ENCODE measurements around the gene ADCY3. TPM values are rescaled to one million over a fixed set of nuclear protein-coding genes. Genes with fewer than 3 reads are reported as not detected.

The ADCY3 gene
- polyA plus RNA-seq, 3 donors, result 2.5 to 9.3 (median 3.5) TPM

- H3K36me3 Mint-ChIP-seq, result peaks cover 45 to 54% of the 10 kb centered on the region in 2 donors
These were observed 94.8 kb downstream of the ADCY3 start for GRCh38 chr2:24824966-24825882.

More at GRCh38 chr2:24824966-24825882, 94.8 kb downstream of the ADCY3 start:
- intact Hi-C loops (cut with micrococcal nuclease), result no loop called here
- Histone ChIP-seq H3K27ac (ENCODE audit: low read depth in 1 of 2, low read length in 2 of 2) (no peak overlapping the region), H3K9ac (ENCODE audit: insufficient read depth, low read length, poor library complexity, severe bottlenecking) (no peak overlapping the region), H3K4me2 (replicated peaks; ENCODE audit: extremely low read depth, low read length, poor library complexity, severe bottlenecking) (no peak overlapping the region), H2AFZ (ENCODE audit: insufficient read depth, low read depth, low read length, poor library complexity, severe bottlenecking) (no peak overlapping the region), H3K79me2 (ENCODE audit: insufficient read depth, low read length) (no peaks in the 10 kb centered on the region), H4K20me1 (ENCODE audit: insufficient read depth, low read length) (no peaks in the 10 kb centered on the region), H3K27me3 (ENCODE audit: control insufficient read depth in 2 of 2, insufficient read depth in 2 of 2, low read length in 2 of 2) (no peaks in the 10 kb centered on the region), H3K4me3 (replicated peaks in 1 of 3; ENCODE audit: low read depth in 2 of 3, low read length in 3 of 3) (no peak overlapping the region), H3K4me1 (ENCODE audit: control insufficient read depth in 1 of 2, insufficient read depth in 2 of 2, low read length in 2 of 2) (no peaks in the 10 kb centered on the region), H3K9me3 (replicated peaks in 1 of 2; ENCODE audit: control insufficient read depth in 1 of 2, insufficient read depth in 1 of 2, low read length in 2 of 2) (no peaks in the 10 kb centered on the region), H3K36me3 (replicated peaks in 1 of 2; ENCODE audit: control insufficient read depth in 1 of 2, insufficient read depth in 2 of 2, low read length in 2 of 2) (peaks cover 20 to 40% of the 10 kb centered on the region in 2 donors)
- DNase-seq, result peak in 2 of 3 donors; percentile 21 to 39
- H3K4me3 Mint-ChIP-seq, result no peak overlapping the region
- H3K27me3 Mint-ChIP-seq (ENCODE audit: low read depth in 3 of 3), result no peaks in the 10 kb centered on the region
- H3K27ac Mint-ChIP-seq, result peak overlapping the region in 5 of 7 donors; percentile 14 to 57 (median 46)
- peak; percentile 67 for TF ChIP-seq CTCF (IDR thresholded peaks at IDR 0.05)
- WGBS (ENCODE audit: insufficient coverage), result 100% methylated on average over 3 of the region's 16 CpGs
- H3K9me3 Mint-ChIP-seq, result no peaks in the 10 kb centered on the region
- H3K4me1 Mint-ChIP-seq, result peaks cover 2% of the 10 kb centered on the region
